ENCODE data around the gene ADAMTS15.

The ADAMTS15 gene

DNA sequence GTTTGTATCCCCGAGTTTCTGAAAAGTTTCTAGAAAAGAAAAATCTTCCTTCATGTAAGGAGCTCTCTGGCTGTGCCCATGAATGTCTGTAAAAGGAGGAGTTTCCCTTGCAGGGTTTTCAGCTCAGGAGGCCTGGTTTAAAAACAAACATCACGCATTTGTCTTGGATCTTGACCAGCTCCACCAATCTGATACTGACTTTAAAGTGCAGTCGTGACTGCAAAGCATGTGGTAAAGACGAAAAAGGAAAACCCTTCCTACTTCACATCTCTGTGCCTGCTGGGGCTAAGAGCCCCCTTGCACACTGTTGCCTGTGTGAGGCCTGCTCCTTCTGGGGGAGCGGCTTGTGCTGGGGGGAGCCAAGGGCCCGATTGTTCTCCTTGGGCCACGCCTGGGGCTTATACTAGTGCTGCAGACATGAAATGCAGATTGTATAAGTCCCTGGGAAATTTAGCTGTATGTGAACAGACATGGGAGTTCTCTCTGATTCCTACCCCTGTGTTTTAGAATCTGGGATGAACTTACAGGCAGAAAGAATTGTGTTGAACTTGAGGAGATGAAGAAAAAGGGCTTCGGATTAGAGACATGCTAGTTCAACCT is 62.1 kb downstream of the ADAMTS15 start:
- DNase-seq (ENCODE audit: low spot score) = no peak
- FAIRE-seq = no peak

DNA sequence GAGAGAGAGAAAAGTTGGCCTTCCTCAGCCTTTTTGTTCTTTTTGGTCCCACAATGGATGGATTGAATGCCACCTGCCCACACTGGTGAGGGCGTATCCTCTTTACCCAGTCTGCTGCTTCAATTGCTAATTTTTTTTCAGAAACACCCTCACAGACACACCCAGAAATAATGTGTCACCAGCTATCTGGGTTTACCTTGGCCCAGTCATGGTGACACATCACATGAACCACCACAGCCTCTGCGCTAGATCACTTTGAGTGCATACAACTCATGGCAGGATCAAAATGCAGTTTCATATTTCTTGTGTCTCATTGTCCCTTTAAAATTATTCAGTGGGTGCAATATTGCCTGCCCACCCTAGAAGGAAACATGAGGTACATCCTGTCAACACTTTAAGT is 63.3 kb downstream of the ADAMTS15 start:
- FAIRE-seq (no peak), DNase-seq (ENCODE audit: low spot score) (no peak)

DNA sequence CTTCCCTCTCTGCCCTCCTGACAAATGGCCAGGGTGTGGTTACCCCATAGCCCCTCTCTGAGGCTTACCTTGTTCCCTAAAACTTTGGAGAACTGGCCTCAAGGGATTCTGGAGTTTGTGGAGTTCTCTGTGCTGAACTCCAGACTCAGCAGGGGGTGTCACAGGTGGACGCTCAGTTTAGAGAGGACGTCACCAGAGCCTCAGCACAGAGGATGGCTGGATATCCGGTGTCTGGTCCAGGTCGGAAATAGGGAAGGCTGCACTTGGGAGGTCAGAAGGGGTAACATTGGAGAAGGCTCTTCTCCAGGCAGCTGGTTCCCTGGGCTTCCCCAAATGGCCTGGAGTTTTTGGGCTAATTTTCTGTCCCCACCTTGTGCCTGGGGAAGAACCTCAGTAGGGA is 64.2 kb downstream of the ADAMTS15 start:
- no peak for DNase-seq (ENCODE audit: low spot score)
- FAIRE-seq = no peak

DNA sequence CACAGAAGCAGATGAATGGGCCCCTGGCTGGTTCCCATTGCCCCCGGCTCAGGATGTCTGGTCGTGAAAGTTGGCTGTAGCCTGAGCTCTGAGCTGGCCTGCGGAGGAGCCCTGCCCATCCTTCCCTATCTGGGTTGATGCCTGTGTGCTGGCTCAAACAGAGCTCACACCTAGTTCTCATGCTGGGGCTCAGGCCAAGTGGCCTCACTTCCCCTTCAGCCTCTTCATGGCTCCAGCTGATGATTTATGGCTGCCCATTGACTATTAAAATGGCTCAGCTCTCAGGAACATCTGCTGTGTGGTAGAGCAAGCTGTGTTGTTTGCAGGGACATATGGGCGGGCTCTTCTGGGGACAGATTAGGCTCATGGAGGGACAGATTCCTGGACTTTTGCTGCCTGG is 64.7 kb downstream of the ADAMTS15 start:
- FAIRE-seq (no peak), DNase-seq (ENCODE audit: low spot score) (no peak)

DNA sequence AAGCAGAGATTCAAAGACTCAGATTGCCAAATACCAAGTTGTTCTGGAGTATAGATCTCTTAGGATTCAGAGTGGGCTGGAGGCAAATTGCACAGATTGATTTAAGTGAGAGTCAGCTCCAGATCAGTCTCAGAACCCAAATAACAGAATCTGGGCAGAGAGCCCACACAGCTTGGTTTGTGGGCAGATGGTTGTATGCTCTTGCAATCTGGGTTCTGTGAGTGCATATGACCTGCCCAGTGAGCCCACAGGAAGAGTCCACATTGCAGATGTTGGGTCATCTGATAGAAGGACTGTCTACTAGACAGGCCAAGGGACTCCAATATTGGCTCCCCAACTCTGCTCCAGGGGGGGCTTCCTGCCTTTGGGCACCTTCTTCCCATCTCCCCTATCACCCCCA is 65.9 kb downstream of the ADAMTS15 start:
- no peak for DNase-seq (ENCODE audit: low spot score)

DNA sequence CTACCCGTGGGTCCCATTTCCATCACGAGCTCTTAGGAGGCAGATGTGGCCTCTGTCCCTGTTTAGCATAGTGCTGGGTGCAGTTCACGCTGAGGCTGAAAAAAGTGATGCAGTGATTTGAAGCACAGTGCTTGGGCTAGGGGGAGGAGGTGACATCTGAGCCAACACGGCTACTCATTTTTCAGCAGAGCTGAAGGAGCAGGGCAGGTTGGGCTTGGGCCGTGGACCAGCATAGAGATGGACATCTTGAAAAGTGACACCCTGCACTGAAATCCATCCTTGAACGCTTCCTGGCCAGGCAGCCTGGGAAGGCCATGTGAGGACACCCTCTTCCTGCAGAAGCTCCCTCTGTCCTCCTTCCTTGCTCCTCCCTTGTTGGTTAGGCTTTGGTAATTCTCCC is 66.4 kb downstream of the ADAMTS15 start:
- DNase-seq (ENCODE audit: low spot score) (no peak), FAIRE-seq (no peak)

More for the DNA sequence above, 65.9 kb downstream of the ADAMTS15 start:
- no peak for FAIRE-seq

DNA sequence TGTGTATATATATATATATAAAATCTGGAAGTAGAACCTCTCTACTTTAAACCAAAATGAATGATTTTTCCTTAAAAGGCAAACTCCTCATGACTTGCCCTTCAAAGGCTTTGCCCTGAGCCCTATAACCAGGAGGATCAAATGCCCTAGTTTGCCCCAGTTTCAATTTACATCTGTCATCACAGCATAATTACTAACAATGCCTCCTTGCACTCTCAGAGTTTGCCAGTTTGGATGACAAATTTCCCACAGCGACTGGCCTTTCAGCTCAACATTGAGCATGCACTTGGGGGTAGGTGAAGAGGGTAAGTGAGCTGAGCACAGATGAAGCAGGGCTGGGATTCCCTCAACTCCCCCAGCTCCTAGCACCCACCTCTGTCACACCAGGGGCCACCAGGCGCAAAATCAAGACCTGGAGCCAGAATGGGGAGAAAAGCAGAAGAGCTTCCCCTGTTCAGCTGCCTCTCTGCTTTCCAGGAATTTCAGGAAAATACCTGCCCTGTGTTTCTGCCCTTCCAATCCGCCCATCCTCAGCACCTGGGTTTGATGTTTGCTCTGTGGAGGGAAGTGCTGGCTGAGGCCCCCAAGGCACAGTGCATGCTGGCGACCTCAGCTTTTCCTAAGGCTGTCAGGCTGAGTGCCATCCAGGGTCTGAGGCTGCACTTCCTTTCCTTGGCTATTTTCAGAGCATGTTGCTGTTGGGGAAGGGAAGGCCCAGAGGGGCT is 67.5 kb downstream of the ADAMTS15 start:
- no peak for DNase-seq (ENCODE audit: low spot score)
- FAIRE-seq = no peak

DNA sequence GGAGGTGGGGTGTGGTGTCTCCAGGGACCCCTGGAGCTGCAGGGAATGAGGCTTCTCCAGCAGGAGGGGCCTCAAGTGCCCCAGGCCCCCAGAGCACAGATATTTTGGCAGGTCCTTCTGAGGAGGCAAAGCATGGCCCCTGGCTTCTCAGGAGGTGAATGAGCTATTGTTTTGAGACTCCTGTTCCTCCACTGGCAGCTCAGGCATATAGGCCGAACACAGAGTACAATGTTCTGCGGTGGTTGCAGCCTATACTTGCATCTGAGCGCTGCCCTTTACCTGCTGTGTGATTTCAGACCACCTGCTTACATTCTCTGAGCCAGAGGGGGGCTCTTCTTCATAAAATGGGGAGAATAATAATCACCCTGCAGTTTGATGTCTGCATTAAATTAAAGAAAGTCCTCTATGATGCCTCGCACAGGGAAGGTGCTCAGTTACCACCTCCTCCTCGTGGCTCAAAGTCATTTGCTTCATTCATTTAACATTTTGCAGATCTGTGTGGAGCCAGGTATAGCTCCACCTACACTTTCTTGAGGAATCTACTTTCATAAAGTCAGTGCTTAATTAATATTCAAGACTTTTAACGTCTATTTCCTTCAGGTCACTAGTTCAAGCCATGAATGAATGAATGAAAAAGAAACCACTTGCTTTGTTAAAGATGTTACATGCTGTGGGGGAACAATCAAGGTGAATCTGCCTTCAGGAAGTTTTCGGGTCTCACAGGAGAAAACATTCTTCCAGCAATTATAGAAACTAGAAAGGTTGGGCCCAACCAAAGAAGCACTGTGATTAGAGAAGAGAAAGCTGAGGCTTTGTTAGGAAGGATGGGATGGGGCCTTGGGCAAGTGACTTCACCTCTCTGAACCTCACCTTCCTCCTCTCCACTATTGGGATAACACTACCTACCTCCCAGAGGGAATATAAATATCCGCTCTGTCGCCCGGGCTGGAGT is 68.4 kb downstream of the ADAMTS15 start:
- no peak for DNase-seq (ENCODE audit: low spot score)
- no peak for FAIRE-seq

DNA sequence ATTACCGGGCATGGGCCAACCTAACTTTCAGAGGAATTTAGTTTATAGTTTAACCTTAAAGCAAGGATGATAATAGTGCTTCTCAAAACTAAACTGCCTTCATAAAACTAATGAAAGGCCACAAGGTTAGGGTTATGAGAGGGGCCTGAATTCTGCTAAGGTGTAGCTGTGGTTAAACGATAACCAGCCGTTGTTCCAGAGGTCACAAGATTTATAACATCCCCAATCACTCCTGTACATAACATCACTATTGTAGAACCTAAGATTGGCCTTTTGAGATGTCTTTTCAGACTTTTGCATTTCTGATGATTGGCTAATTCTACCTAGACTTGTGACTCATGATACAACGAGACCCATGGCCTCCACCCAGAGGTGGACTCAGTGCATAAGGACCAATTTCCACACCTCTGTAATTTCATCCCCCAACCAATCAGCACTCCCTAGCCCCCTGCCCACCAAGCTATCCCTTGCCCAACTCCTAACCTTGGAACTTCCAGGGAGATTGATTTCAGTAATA is 69.8 kb downstream of the ADAMTS15 start:
- no peak for DNase-seq (ENCODE audit: low spot score)
- no peak for FAIRE-seq

DNA sequence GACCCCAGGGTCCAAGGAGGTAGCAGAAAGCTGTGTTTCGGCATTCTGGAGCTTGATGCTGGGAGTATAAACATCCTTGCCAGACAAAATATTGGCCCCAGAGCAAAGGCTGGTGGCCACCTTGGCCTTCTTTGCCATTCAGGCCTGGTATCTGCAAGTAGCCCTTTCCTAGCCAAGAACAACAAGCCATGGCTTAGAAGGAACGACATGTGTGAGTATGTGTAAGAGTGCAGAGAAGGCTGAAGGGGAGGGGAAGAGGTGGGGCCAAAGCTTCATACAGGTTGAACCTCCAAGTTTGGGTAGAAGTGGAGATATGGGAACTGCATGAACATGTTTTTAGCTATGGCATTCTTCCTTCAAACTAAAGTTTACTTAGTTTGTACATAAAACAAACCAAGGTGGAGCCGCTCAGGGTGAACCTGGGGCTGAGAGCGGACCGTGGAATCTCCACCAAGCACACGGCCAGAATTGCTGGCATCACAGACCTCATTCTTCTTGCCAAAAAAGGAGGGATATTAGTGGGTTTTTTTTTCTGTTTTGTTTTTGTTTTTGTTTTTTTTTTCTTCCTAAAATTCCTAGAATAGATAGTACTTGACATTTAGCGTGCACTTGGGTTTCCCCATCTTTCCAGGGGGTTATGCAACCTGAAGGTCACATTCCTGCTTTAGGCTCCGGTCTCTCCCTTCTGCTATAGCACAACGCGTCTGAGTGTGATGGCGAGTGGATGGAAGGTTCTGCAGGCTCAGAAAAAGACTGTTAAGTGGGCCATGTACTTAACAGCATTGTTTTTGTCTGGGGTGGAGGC is 70.9 kb downstream of the ADAMTS15 start:
- DNase-seq (ENCODE audit: low spot score) = no peak
- FAIRE-seq = no peak

DNA sequence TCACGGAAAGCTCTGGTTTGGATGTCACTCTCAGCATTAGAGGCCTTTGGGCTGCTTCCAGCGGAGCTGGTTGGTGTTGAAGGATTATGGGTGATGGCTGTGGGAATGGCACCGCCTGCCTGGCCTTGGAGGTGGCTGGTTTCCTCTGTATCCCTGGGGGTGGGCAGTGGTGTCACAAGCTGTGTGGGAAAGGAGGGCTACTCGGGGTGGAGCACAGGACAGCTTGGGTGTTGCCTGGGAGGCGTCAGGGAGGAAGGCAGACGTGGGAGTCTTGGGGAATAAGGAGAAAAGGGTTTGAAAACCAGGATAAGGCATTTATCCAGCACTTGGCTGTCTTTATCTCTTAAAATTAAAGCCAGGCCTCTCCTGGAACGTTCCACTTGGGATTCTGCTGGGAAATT is 71.8 kb downstream of the ADAMTS15 start:
- DNase-seq (ENCODE audit: low spot score) (no peak), FAIRE-seq (no peak)

DNA sequence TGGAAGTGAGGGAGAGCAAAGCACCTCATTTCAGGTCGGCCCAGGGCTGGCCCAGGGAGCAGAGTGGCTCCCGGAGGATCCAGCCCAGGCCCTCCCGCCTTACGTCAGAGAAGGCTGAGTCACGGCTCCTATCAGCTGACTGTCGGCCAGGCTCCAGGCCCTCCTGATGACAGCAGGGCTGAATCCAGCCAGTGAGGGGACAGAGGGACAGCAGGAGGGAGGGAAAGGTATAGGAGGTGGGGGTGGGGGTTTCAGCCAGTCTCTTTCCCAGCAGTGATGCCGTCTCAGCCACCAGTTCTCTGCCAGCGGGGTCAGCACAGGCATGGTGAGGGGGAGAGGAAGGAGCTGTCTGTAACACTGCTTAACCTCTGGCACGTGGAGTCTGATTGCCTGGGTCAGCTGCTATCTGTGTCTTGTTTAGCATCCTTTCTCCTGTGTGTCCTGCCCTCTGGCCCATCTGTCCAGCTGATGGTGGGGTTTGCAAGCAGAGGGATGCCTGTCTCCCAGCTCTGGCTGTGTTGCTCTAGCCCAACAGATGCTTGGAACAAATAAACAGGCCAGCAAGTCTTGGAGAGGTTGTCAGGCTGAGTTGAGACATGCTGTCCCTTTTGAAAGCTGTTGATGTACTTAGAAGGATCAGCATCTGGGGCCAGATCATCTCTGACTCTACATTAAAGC is 74.0 kb downstream of the ADAMTS15 start:
- peak; percentile 87 for DNase-seq (ENCODE audit: low spot score)
- no peak for FAIRE-seq

DNA sequence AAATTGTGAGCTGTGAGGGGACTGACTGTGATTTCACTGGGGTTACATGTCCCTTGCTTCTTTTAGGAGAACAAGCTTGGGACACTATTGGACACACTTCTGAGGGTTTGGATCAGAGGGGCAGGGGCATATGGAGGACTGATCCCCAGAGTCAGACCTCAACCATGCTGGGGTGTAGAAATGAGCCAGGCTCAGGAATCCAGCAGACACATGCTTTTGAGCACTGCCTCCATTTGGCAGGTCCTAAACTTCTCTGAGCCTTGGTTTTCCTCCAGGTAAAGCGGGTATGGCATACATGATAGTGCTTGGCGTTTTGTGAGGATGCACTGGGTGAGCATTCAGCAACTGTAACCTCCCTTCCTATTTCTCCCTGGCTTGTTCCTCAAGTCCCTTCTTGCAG is 74.7 kb downstream of the ADAMTS15 start:
- no peak for FAIRE-seq
- no peak for DNase-seq (ENCODE audit: low spot score)

DNA sequence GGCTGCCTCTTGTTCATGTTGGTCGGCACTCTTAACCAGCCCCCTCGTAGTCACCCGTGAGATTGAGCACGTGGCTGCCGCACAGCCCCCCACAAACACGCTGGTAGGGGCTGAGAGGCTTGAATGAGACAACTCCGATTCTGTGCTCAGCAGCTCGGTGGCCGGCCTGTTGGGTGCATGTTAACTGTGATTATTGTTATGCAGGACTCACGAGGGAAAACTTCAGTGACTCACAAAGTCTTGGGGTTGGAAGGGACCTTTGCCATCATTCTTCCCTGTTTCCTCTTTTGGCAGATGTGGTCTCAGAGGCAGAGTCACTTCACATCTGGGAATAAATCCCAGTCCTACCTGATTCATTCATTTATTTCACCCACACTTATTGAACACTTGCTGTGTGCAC is 75.2 kb downstream of the ADAMTS15 start:
- DNase-seq (ENCODE audit: low spot score) = no peak
- no peak for FAIRE-seq

DNA sequence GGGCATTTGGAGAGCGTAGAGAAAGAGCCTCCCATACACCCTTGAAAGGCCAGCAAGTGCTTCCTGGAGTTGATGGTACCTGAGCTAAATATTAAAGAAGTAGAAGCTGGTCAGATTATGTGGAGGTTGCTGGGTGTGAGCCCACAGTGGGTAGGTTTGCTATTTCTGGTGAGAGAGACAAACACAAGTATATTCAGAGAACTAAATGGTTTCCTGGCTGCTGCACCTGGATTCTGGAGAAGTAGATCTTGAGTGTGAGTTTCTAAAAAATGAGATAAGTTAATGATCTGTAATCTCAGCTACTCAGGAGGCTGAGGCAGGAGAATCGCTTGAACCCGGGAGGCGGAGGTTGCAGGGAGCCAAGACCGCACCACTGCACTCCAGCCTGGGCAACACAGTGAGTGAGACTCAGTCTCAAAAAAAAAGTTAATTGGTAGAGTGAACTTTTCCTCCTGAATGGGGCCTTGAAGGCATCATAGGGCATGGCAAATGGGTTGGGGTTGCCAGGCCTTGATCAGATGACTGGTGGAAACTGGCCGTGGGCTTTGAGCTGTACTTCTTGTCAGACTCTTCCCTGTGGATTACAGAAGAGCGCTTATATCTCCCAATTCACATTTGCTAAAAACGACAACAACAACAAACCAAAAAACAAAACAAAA is 75.8 kb downstream of the ADAMTS15 start:
- no peak for DNase-seq (ENCODE audit: low spot score)
- no peak for FAIRE-seq

DNA sequence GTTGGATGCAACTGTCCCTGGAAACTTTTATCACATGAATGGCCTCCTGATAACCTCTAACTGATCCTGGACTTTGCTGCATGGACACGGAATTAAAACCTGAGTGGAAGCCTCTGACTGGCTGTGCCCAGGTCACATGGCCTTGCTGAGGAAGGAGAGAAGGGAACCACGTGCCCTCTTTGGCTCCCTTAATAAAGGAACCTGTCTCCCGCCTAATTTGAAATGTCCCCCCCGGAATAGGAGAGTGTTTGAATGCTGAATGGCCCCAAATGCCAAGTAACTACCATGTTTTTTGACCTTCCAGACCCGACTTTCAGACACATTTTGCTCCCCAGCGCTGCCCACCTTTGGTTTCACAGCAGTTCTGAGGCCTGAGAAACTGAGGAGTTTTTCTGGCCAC is 76.9 kb downstream of the ADAMTS15 start:
- FAIRE-seq = no peak

More for the DNA sequence above, 76.9 kb downstream of the ADAMTS15 start:
- no peak for DNase-seq (ENCODE audit: low spot score)
